ENCODE measurements around the gene SNORC. TPM values are rescaled to one million over a fixed set of nuclear protein-coding genes. Genes with fewer than 3 reads are reported as not detected.

Gene SNORC
- total and polyA plus RNA-seq, 2 of the 13 experiments (the other 11 are each of a cell fraction or from before 2014, with no cell fraction given), result 59.1 to 86.1 TPM

DNA sequence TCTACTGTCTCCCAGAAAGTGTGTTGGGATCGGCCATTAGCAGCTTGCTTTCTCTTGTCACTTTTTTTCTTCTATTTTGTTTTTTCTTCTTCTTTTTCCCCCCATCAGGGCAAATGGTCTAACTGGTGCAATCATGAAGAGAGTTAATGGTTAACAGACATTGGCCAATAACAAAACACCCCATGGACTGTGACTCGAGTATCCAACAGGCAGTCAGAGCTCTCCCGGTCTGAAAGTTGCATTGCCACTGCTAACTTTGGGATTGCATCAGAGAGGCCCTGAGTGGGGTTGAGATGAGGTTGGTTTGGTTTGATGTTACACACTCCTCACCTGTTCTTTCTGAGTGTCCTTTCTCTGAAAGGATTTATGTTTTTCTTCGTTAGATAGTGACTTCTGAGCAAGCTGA lies 12.9 kb upstream of the SNORC start (continued):
- peak; percentile 90 for TF ChIP-seq RFXANK (CRISPR knock-in tag; IDR thresholded peaks at IDR 0.05)
- no peak; the same call in 1 of the 2 replicates for TF ChIP-seq MEF2D (CRISPR knock-in tag; IDR thresholded peaks at IDR 0.05)
- no peak for TF ChIP-seq ZNF44 (CRISPR knock-in tag; IDR thresholded peaks at IDR 0.05)
- TF ChIP-seq MAX (IDR thresholded peaks at IDR 0.05), result peak; percentile 53; the same call in 1 of the 2 replicates
- no peak for TF ChIP-seq ZNF550 (CRISPR knock-in tag; IDR thresholded peaks at IDR 0.05; ENCODE audit: borderline replicate concordance)
- TF ChIP-seq JDP2 (CRISPR knock-in tag; IDR thresholded peaks at IDR 0.05; ENCODE audit: borderline replicate concordance), result no peak
- no peak for TF ChIP-seq MBD4 (IDR thresholded peaks at IDR 0.05; ENCODE audit: borderline replicate concordance, low read length)
- TF ChIP-seq ZNF326 (CRISPR knock-in tag; IDR thresholded peaks at IDR 0.05; ENCODE audit: borderline replicate concordance), result no peak
- peak; percentile 85; the same call in 1 of the 2 replicates for TF ChIP-seq AHDC1 (CRISPR knock-in tag; IDR thresholded peaks at IDR 0.05; ENCODE audit: borderline replicate concordance)
- no peak for TF ChIP-seq ZSCAN30 (CRISPR knock-in tag; IDR thresholded peaks at IDR 0.05)
- TF ChIP-seq, protein P1, sequence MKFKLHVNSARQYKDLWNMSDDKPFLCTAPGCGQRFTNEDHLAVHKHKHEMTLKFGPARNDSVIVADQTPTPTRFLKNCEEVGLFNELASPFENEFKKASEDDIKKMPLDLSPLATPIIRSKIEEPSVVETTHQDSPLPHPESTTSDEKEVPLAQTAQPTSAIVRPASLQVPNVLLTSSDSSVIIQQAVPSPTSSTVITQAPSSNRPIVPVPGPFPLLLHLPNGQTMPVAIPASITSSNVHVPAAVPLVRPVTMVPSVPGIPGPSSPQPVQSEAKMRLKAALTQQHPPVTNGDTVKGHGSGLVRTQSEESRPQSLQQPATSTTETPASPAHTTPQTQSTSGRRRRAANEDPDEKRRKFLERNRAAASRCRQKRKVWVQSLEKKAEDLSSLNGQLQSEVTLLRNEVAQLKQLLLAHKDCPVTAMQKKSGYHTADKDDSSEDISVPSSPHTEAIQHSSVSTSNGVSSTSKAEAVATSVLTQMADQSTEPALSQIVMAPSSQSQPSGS (CRISPR knock-in tag; IDR thresholded peaks at IDR 0.05), result peak; percentile 97
- peak; percentile 86; the same call in 1 of the 2 replicates for TF ChIP-seq ERF (CRISPR knock-in tag; IDR thresholded peaks at IDR 0.05)
- peak; percentile 40; the same call in 1 of the 2 replicates for TF ChIP-seq ETV5 (CRISPR knock-in tag; IDR thresholded peaks at IDR 0.05; ENCODE audit: borderline replicate concordance)
- TF ChIP-seq PHF5A (CRISPR knock-in tag; IDR thresholded peaks at IDR 0.05; ENCODE audit: low read depth, unreplicated experiment), result peak; percentile 95
- TF ChIP-seq RFX1 (IDR thresholded peaks at IDR 0.05), result no peak
- TF ChIP-seq, protein P2, sequence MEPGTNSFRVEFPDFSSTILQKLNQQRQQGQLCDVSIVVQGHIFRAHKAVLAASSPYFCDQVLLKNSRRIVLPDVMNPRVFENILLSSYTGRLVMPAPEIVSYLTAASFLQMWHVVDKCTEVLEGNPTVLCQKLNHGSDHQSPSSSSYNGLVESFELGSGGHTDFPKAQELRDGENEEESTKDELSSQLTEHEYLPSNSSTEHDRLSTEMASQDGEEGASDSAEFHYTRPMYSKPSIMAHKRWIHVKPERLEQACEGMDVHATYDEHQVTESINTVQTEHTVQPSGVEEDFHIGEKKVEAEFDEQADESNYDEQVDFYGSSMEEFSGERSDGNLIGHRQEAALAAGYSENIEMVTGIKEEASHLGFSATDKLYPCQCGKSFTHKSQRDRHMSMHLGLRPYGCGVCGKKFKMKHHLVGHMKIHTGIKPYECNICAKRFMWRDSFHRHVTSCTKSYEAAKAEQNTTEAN (CRISPR knock-in tag; conservative IDR thresholded peaks at IDR 0.05), result peak; percentile 53; the same call in 1 of the 2 replicates
- TF ChIP-seq ZNF34 (CRISPR knock-in tag; IDR thresholded peaks at IDR 0.05; ENCODE audit: borderline replicate concordance), result no peak
- TF ChIP-seq ZNF180 (CRISPR knock-in tag; IDR thresholded peaks at IDR 0.05; ENCODE audit: borderline replicate concordance, low read depth), result no peak
- no peak for TF ChIP-seq ZSCAN25 (CRISPR knock-in tag; IDR thresholded peaks at IDR 0.05)
- TF ChIP-seq ZNF713 (CRISPR knock-in tag; IDR thresholded peaks at IDR 0.05), result no peak
